ENCODE data around the gene TACC3. TPM values are rescaled to one million over a fixed set of nuclear protein-coding genes. Genes with fewer than 3 reads are reported as not detected.

TACC3 gene
- total RNA-seq, 1 experiment from 2014 or later, result 106 TPM

GRCh38 chr4:1743975-1744374, 22.7 kb downstream of the TACC3 start:
- H3K4me1 ChIP-seq (ENCODE audit: control insufficient read depth, insufficient read depth, low read length), result peaks cover 3% of the 10 kb centered on the region; the same call in 1 of the 2 replicates
- H3K27ac ChIP-seq (ENCODE audit: low read length), result no peak overlapping the region
- no peak for DNase-seq (ENCODE audit: low read depth, low spot score)
- no peak for ATAC-seq
- intact Hi-C loops (cut with micrococcal nuclease; ENCODE audit: unreplicated experiment), result no loop called here
- no TSS peak for BruUV-seq (replicated peaks)
- TF ChIP-seq TCF7L2 (IDR thresholded peaks at IDR 0.05; ENCODE audit: low read depth, low read length), result no peak
- TF ChIP-seq SIN3A (IDR thresholded peaks at IDR 0.05; ENCODE audit: borderline replicate concordance, insufficient read depth, low read depth, low read length), result no peak
- TF ChIP-seq, protein P1, sequence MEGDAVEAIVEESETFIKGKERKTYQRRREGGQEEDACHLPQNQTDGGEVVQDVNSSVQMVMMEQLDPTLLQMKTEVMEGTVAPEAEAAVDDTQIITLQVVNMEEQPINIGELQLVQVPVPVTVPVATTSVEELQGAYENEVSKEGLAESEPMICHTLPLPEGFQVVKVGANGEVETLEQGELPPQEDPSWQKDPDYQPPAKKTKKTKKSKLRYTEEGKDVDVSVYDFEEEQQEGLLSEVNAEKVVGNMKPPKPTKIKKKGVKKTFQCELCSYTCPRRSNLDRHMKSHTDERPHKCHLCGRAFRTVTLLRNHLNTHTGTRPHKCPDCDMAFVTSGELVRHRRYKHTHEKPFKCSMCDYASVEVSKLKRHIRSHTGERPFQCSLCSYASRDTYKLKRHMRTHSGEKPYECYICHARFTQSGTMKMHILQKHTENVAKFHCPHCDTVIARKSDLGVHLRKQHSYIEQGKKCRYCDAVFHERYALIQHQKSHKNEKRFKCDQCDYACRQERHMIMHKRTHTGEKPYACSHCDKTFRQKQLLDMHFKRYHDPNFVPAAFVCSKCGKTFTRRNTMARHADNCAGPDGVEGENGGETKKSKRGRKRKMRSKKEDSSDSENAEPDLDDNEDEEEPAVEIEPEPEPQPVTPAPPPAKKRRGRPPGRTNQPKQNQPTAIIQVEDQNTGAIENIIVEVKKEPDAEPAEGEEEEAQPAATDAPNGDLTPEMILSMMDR (IDR thresholded peaks at IDR 0.05), result no peak
- no peak for TF ChIP-seq POLR2AphosphoS5 (IDR thresholded peaks at IDR 0.05; ENCODE audit: low read depth, low read length)
- TF ChIP-seq, protein P2, sequence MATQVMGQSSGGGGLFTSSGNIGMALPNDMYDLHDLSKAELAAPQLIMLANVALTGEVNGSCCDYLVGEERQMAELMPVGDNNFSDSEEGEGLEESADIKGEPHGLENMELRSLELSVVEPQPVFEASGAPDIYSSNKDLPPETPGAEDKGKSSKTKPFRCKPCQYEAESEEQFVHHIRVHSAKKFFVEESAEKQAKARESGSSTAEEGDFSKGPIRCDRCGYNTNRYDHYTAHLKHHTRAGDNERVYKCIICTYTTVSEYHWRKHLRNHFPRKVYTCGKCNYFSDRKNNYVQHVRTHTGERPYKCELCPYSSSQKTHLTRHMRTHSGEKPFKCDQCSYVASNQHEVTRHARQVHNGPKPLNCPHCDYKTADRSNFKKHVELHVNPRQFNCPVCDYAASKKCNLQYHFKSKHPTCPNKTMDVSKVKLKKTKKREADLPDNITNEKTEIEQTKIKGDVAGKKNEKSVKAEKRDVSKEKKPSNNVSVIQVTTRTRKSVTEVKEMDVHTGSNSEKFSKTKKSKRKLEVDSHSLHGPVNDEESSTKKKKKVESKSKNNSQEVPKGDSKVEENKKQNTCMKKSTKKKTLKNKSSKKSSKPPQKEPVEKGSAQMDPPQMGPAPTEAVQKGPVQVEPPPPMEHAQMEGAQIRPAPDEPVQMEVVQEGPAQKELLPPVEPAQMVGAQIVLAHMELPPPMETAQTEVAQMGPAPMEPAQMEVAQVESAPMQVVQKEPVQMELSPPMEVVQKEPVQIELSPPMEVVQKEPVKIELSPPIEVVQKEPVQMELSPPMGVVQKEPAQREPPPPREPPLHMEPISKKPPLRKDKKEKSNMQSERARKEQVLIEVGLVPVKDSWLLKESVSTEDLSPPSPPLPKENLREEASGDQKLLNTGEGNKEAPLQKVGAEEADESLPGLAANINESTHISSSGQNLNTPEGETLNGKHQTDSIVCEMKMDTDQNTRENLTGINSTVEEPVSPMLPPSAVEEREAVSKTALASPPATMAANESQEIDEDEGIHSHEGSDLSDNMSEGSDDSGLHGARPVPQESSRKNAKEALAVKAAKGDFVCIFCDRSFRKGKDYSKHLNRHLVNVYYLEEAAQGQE (IDR thresholded peaks at IDR 0.05; ENCODE audit: insufficient read depth in 1 of 2, low read depth in 2 of 2, low read length in 1 of 2), result no peak
- in situ Hi-C loops (cut with HindIII; ENCODE audit: low pct_unique_long_range_greater_than_20kb, low sequenced_read_pairs), result no loop called here
- H3K27me3 ChIP-seq (ENCODE audit: control insufficient read depth, insufficient read depth, low read length), result no peaks in the 10 kb centered on the region
- CTCF ChIA-PET, result no interaction called here
- no peaks in the 10 kb centered on the region for H3K36me3 ChIP-seq (ENCODE audit: control insufficient read depth, insufficient read depth, low read length)
- POLR2A ChIA-PET, result no interaction called here
- no peak overlapping the region for H3K4me3 ChIP-seq (ENCODE audit: low read depth in 2 of 2, low read length in 2 of 2)
- no peaks in the 10 kb centered on the region for H3K9me3 ChIP-seq (ENCODE audit: control insufficient read depth, insufficient read depth, low read depth, low read length)

GRCh38 chr4:1744552-1744951, 23.2 kb downstream of the TACC3 start:
- H3K4me3 ChIP-seq (ENCODE audit: low read depth in 2 of 2, low read length in 2 of 2), result no peak overlapping the region
- peaks cover 3% of the 10 kb centered on the region; the same call in 1 of the 2 replicates for H3K4me1 ChIP-seq (ENCODE audit: control insufficient read depth, insufficient read depth, low read length)
- no peaks in the 10 kb centered on the region for H3K9me3 ChIP-seq (ENCODE audit: control insufficient read depth, insufficient read depth, low read depth, low read length)
- H3K27ac ChIP-seq (ENCODE audit: low read length), result no peak overlapping the region
- ChIA-PET CTCF (no interaction called here), POLR2A (no interaction called here)
- TF ChIP-seq TCF7L2 (IDR thresholded peaks at IDR 0.05; ENCODE audit: low read depth, low read length), result no peak
- TF ChIP-seq, protein P2 (IDR thresholded peaks at IDR 0.05; ENCODE audit: insufficient read depth in 1 of 2, low read depth in 2 of 2, low read length in 1 of 2), result no peak
- TF ChIP-seq, protein P1 (IDR thresholded peaks at IDR 0.05), result no peak
- TF ChIP-seq POLR2AphosphoS5 (IDR thresholded peaks at IDR 0.05; ENCODE audit: low read depth, low read length), result no peak
- TF ChIP-seq SIN3A (IDR thresholded peaks at IDR 0.05; ENCODE audit: borderline replicate concordance, insufficient read depth, low read depth, low read length), result no peak
- no peaks in the 10 kb centered on the region for H3K36me3 ChIP-seq (ENCODE audit: control insufficient read depth, insufficient read depth, low read length)
- DNase-seq (ENCODE audit: low read depth, low spot score) (no peak), ATAC-seq (no peak)
- intact Hi-C loops (cut with micrococcal nuclease; ENCODE audit: unreplicated experiment), result no loop called here
- BruUV-seq (replicated peaks), result no TSS peak
- no peaks in the 10 kb centered on the region for H3K27me3 ChIP-seq (ENCODE audit: control insufficient read depth, insufficient read depth, low read length)
- in situ Hi-C loops (cut with HindIII; ENCODE audit: low pct_unique_long_range_greater_than_20kb, low sequenced_read_pairs), result no loop called here

All from Panc1 (cell line).